Stimulated activated naive CD8-positive, alpha-beta T cell treated with anti-CD3 and anti-CD28 coated beads, Interleukin-15, Interleukin-2, amounts not matched to agents 100 ng/mL and 50 ng/mL, for 24 hours (primary cell): ENCODE measurements around the gene UTP14A.
"Not testable (repeated sequence)": the region's sequence is repeated elsewhere in the genome, so short reads cannot be mapped to it uniquely, and the experiment has no call there.

ENCODE experiments used
- H3K27ac Mint-ChIP-seq: one replicate; pipeline ENCODE4 v1.8.0; 2021; ENCODE audit warnings: mild to moderate bottlenecking, mixed read lengths
- H3K27me3 Mint-ChIP-seq: one replicate; pipeline ENCODE4 v1.8.0; 2021; ENCODE audit warnings: mixed read lengths
- H3K36me3 Mint-ChIP-seq: one replicate; pipeline ENCODE4 v1.8.0; 2021; ENCODE audit warnings: low read depth, mixed read lengths
- H3K4me1 Mint-ChIP-seq: one replicate; pipeline ENCODE4 v1.8.0; 2021; ENCODE audit warnings: low read depth, mixed read lengths
- H3K4me3 Mint-ChIP-seq: one replicate; pipeline ENCODE4 v1.8.0; 2021; ENCODE audit warnings: mild to moderate bottlenecking, mixed read lengths
- H3K9me3 Mint-ChIP-seq: one replicate; pipeline ENCODE4 v1.8.0; 2021; ENCODE audit warnings: mixed read lengths

Gene UTP14A

GRCh38 chrX:129905787-129906580, at the start of gene UTP14A:
Gene UTP14A, plus strand, starts transcription at chrX:129906164. Its CDS starts 47 bp downstream, at chrX:129906211.
- peaks cover 38% of the 10 kb centered on the region for H3K4me1 Mint-ChIP-seq

GRCh38 chrX:129859134-129859533, 46.8 kb upstream of the UTP14A start:
- not testable (repeated sequence) for H3K9me3 Mint-ChIP-seq, H3K27ac Mint-ChIP-seq, H3K36me3 Mint-ChIP-seq, H3K4me3 Mint-ChIP-seq, H3K27me3 Mint-ChIP-seq, H3K4me1 Mint-ChIP-seq

More at GRCh38 chrX:129905787-129906580, at the start of gene UTP14A:
- Mint-ChIP-seq H3K9me3 (no peaks in the 10 kb centered on the region), H3K4me3 (peak within 1 kb of the TSS; percentile 93), H3K36me3 (peaks cover 20% of the 10 kb centered on the region), H3K27me3 (no peaks in the 10 kb centered on the region), H3K27ac (peak within 1 kb of the TSS; percentile 92)

GRCh38 chrX:129866321-129866720, 39.6 kb upstream of the UTP14A start:
- H3K36me3 Mint-ChIP-seq: not testable (repeated sequence)

GRCh38 chrX:129872524-129872923, 33.4 kb upstream of the UTP14A start:
- Mint-ChIP-seq H3K27me3 (no peaks in the 10 kb centered on the region), H3K27ac (no peak overlapping the region), H3K4me1 (no peaks in the 10 kb centered on the region), H3K36me3 (no peaks in the 10 kb centered on the region), H3K9me3 (no peaks in the 10 kb centered on the region), H3K4me3 (no peak overlapping the region)

More at GRCh38 chrX:129866321-129866720, 39.6 kb upstream of the UTP14A start:
- not testable (repeated sequence) for H3K4me3 Mint-ChIP-seq, H3K4me1 Mint-ChIP-seq, H3K27me3 Mint-ChIP-seq, H3K27ac Mint-ChIP-seq, H3K9me3 Mint-ChIP-seq

GRCh38 chrX:129875669-129876068, 30.3 kb upstream of the UTP14A start:
- Mint-ChIP-seq H3K4me1 (no peaks in the 10 kb centered on the region), H3K36me3 (no peaks in the 10 kb centered on the region), H3K4me3 (no peak overlapping the region), H3K27me3 (no peaks in the 10 kb centered on the region), H3K9me3 (no peaks in the 10 kb centered on the region), H3K27ac (no peak overlapping the region)

GRCh38 chrX:129876771-129877305, 29.1 kb upstream of the UTP14A start:
- H3K27ac Mint-ChIP-seq: no peak overlapping the region
- H3K27me3 Mint-ChIP-seq: no peaks in the 10 kb centered on the region
- no peaks in the 10 kb centered on the region for H3K9me3 Mint-ChIP-seq
- no peaks in the 10 kb centered on the region for H3K4me1 Mint-ChIP-seq
- H3K36me3 Mint-ChIP-seq: no peaks in the 10 kb centered on the region
- H3K4me3 Mint-ChIP-seq: no peak overlapping the region

GRCh38 chrX:129877401-129877800, 28.6 kb upstream of the UTP14A start:
- no peaks in the 10 kb centered on the region for H3K4me1 Mint-ChIP-seq
- H3K4me3 Mint-ChIP-seq: no peak overlapping the region
- H3K27me3 Mint-ChIP-seq: no peaks in the 10 kb centered on the region
- no peak overlapping the region for H3K27ac Mint-ChIP-seq
- H3K36me3 Mint-ChIP-seq: no peaks in the 10 kb centered on the region
- no peaks in the 10 kb centered on the region for H3K9me3 Mint-ChIP-seq

GRCh38 chrX:129900054-129900453, 5.9 kb upstream of the UTP14A start:
- Mint-ChIP-seq H3K9me3 (no peaks in the 10 kb centered on the region), H3K27me3 (no peaks in the 10 kb centered on the region), H3K27ac (no peak overlapping the region), H3K4me1 (peaks cover 6% of the 10 kb centered on the region), H3K4me3 (no peak overlapping the region), H3K36me3 (no peaks in the 10 kb centered on the region)

- H3K4me1 Mint-ChIP-seq: peaks cover 33% of the 10 kb centered on the region
- H3K36me3 Mint-ChIP-seq: peaks cover 36% of the 10 kb centered on the region
- no peaks in the 10 kb centered on the region for H3K27me3 Mint-ChIP-seq
- no peak overlapping the region for H3K4me3 Mint-ChIP-seq
- H3K9me3 Mint-ChIP-seq: no peaks in the 10 kb centered on the region
- peak overlapping the region; percentile 11 for H3K27ac Mint-ChIP-seq
Observed at GRCh38 chrX:129908636-129909035, 2.7 kb downstream of the UTP14A start.

GRCh38 chrX:129925305-129926092, 19.5 kb downstream of the UTP14A start:
- Mint-ChIP-seq H3K4me3 (no peak overlapping the region), H3K27me3 (no peaks in the 10 kb centered on the region), H3K27ac (no peak overlapping the region), H3K4me1 (no peaks in the 10 kb centered on the region), H3K36me3 (peaks cover 59% of the 10 kb centered on the region), H3K9me3 (no peaks in the 10 kb centered on the region)

GRCh38 chrX:129930941-129931410, 25.0 kb downstream of the UTP14A start:
- Mint-ChIP-seq H3K27me3 (peaks cover 4% of the 10 kb centered on the region), H3K36me3 (peaks cover 21% of the 10 kb centered on the region), H3K27ac (peak overlapping the region; percentile 65), H3K9me3 (no peaks in the 10 kb centered on the region), H3K4me3 (peak overlapping the region; percentile 77), H3K4me1 (peaks cover 3% of the 10 kb centered on the region)

GRCh38 chrX:129931411-129932015, 25.5 kb downstream of the UTP14A start:
- Mint-ChIP-seq H3K36me3 (peaks cover 17% of the 10 kb centered on the region), H3K27ac (peak overlapping the region; percentile 65), H3K27me3 (peaks cover 4% of the 10 kb centered on the region), H3K9me3 (no peaks in the 10 kb centered on the region), H3K4me3 (peak overlapping the region; percentile 77), H3K4me1 (peaks cover 3% of the 10 kb centered on the region)

GRCh38 chrX:129932016-129932820, 26.3 kb downstream of the UTP14A start:
- H3K36me3 Mint-ChIP-seq: peaks cover 13% of the 10 kb centered on the region

GRCh38 chrX:129932821-129933321, 26.9 kb downstream of the UTP14A start:
- Mint-ChIP-seq H3K27ac (no peak overlapping the region), H3K4me1 (peaks cover 3% of the 10 kb centered on the region), H3K27me3 (peaks cover 4% of the 10 kb centered on the region), H3K36me3 (peaks cover 10% of the 10 kb centered on the region), H3K4me3 (no peak overlapping the region), H3K9me3 (no peaks in the 10 kb centered on the region)

More at GRCh38 chrX:129932016-129932820, 26.3 kb downstream of the UTP14A start:
- no peaks in the 10 kb centered on the region for H3K9me3 Mint-ChIP-seq
- H3K4me3 Mint-ChIP-seq: peak overlapping the region; percentile 56
- peaks cover 3% of the 10 kb centered on the region for H3K4me1 Mint-ChIP-seq
- no peak overlapping the region for H3K27ac Mint-ChIP-seq
- H3K27me3 Mint-ChIP-seq: peaks cover 4% of the 10 kb centered on the region
